Measurements from ENCODE around the gene LHX6. TPM values are rescaled to one million over a fixed set of nuclear protein-coding genes. Genes with fewer than 3 reads are reported as not detected.

The LHX6 gene
- total and polyA plus RNA-seq, 2 donors (not counting 1 experiment from before 2014, with no cell fraction given), result 0.09 TPM; not detected in 1

DNA sequence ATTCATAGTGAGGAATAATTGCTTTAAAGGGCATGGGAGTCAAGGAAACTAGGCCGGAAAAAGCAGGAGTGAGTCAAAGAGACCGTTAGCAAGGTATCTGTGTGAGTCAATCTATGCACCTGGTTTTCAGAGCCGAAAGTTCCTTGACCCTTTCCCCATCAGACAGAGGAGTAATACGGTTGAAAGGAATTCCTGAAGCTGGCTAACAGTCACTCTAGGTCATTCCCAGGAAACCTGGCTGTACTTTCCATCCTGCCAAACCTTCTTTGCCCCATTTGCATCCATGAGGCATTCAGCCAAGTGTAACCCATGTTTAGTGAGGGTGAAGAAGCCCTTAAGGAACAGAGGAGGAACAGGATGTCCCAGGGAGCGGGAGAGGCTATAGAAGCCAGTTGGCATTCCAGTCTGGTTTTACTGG lies 19.7 kb upstream of the LHX6 start:
- H2AFZ ChIP-seq (ENCODE audit: low read length), result no peak overlapping the region
- no peak overlapping the region for H3K27ac ChIP-seq (ENCODE audit: insufficient read depth, low read length)
- no peaks in the 10 kb centered on the region for H3K79me2 ChIP-seq (ENCODE audit: control insufficient read depth, insufficient read depth, low read length)
- DNase-seq (ENCODE audit: low read depth in 2 of 2), result no peak
- no peak overlapping the region for H3K4me3 ChIP-seq (replicated peaks in 1 of 4; ENCODE audit: control extremely low read depth in 1 of 4, insufficient read depth in 1 of 4, low read depth in 3 of 4, low read length in 4 of 4)
- peaks cover 5% of the 10 kb centered on the region for H3K36me3 ChIP-seq (ENCODE audit: control insufficient read depth, insufficient read depth, low read length)
- H3K27me3 ChIP-seq (ENCODE audit: control insufficient read depth, insufficient read depth, low read length), result no peaks in the 10 kb centered on the region
- no peaks in the 10 kb centered on the region for H3K9me3 ChIP-seq (ENCODE audit: control insufficient read depth, insufficient read depth, low read depth, low read length)
- no peak overlapping the region for H3K4me2 ChIP-seq (ENCODE audit: extremely low read depth, insufficient read depth, low read length)
- H4K20me1 ChIP-seq (ENCODE audit: control insufficient read depth, extremely low read depth, insufficient read depth, low read length), result no peaks in the 10 kb centered on the region
- H3K4me1 ChIP-seq (ENCODE audit: control insufficient read depth, extremely low read depth, insufficient read depth, low read length), result no peaks in the 10 kb centered on the region
- no peak overlapping the region for H3K9ac ChIP-seq (ENCODE audit: insufficient read depth, low read length)
- TF ChIP-seq, protein P1, sequence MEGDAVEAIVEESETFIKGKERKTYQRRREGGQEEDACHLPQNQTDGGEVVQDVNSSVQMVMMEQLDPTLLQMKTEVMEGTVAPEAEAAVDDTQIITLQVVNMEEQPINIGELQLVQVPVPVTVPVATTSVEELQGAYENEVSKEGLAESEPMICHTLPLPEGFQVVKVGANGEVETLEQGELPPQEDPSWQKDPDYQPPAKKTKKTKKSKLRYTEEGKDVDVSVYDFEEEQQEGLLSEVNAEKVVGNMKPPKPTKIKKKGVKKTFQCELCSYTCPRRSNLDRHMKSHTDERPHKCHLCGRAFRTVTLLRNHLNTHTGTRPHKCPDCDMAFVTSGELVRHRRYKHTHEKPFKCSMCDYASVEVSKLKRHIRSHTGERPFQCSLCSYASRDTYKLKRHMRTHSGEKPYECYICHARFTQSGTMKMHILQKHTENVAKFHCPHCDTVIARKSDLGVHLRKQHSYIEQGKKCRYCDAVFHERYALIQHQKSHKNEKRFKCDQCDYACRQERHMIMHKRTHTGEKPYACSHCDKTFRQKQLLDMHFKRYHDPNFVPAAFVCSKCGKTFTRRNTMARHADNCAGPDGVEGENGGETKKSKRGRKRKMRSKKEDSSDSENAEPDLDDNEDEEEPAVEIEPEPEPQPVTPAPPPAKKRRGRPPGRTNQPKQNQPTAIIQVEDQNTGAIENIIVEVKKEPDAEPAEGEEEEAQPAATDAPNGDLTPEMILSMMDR (conservative IDR thresholded peaks at IDR 0.05 in 1 of 2, IDR thresholded peaks at IDR 0.05 in 1 of 2; ENCODE audit: low read depth in 1 of 2, low read length in 2 of 2), result no peak
- no peak for TF ChIP-seq EZH2 (IDR thresholded peaks at IDR 0.05; ENCODE audit: low read length, missing control alignments)

DNA sequence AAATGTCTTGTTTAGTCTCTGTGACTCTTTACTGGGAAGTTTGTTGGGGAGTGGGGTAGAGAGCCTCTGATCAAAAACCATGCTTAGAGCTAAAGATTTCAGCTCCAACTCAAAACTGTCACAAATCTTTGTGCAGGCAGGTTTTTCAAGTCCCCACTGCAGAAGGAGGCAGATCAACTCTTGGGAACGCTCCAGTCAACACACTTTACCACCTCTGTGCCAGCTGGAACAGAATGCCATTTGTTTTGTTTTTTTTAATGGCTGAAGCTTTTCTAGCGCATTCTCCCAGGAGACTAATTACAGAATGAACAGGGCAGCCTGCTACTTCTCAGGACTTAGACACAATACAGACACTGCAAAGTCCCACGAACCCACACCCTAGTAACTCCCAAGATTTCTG lies 17.9 kb upstream of the LHX6 start:
- Histone ChIP-seq H3K4me1 (ENCODE audit: control insufficient read depth, extremely low read depth, insufficient read depth, low read length) (no peaks in the 10 kb centered on the region), H3K9ac (ENCODE audit: insufficient read depth, low read length) (no peak overlapping the region), H3K27ac (ENCODE audit: insufficient read depth, low read length) (no peak overlapping the region), H4K20me1 (ENCODE audit: control insufficient read depth, extremely low read depth, insufficient read depth, low read length) (no peaks in the 10 kb centered on the region), H3K79me2 (ENCODE audit: control insufficient read depth, insufficient read depth, low read length) (no peaks in the 10 kb centered on the region), H3K9me3 (ENCODE audit: control insufficient read depth, insufficient read depth, low read depth, low read length) (no peaks in the 10 kb centered on the region), H3K27me3 (ENCODE audit: control insufficient read depth, insufficient read depth, low read length) (no peaks in the 10 kb centered on the region), H3K4me2 (ENCODE audit: extremely low read depth, insufficient read depth, low read length) (no peak overlapping the region), H2AFZ (ENCODE audit: low read length) (no peak overlapping the region), H3K36me3 (ENCODE audit: control insufficient read depth, insufficient read depth, low read length) (peaks cover 3% of the 10 kb centered on the region), H3K4me3 (replicated peaks in 1 of 4; ENCODE audit: control extremely low read depth in 1 of 4, insufficient read depth in 1 of 4, low read depth in 3 of 4, low read length in 4 of 4) (no peak overlapping the region)
- DNase-seq (ENCODE audit: low read depth in 2 of 2), result no peak
- TF ChIP-seq EZH2 (IDR thresholded peaks at IDR 0.05; ENCODE audit: low read length, missing control alignments), result no peak
- TF ChIP-seq, protein P1 (conservative IDR thresholded peaks at IDR 0.05 in 1 of 2, IDR thresholded peaks at IDR 0.05 in 1 of 2; ENCODE audit: low read depth in 1 of 2, low read length in 2 of 2), result no peak

DNA sequence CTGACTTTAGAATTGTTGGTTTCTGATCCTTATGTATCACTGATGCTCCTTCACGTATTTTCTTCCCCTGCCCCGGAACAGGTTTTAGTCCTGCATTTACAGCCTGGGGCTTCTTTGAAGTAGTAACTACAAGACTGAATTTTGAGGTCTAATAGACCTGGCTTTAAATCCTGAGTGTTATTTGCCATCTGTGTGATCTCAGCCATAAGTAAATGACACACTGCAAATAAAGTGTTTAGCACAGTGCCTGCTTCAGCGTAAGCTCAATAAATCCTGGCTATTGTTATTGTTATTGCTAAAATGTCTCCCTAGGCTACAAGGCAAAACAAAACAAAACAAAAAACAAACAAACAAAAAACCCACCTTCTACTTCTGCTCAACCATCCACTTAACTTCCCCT lies 15.6 kb upstream of the LHX6 start:
- TF ChIP-seq, protein P1 (conservative IDR thresholded peaks at IDR 0.05 in 1 of 2, IDR thresholded peaks at IDR 0.05 in 1 of 2; ENCODE audit: low read depth in 1 of 2, low read length in 2 of 2), result no peak
- no peak for TF ChIP-seq EZH2 (IDR thresholded peaks at IDR 0.05; ENCODE audit: low read length, missing control alignments)
- Histone ChIP-seq H3K79me2 (ENCODE audit: control insufficient read depth, insufficient read depth, low read length) (no peaks in the 10 kb centered on the region), H3K4me2 (ENCODE audit: extremely low read depth, insufficient read depth, low read length) (no peak overlapping the region), H4K20me1 (ENCODE audit: control insufficient read depth, extremely low read depth, insufficient read depth, low read length) (no peaks in the 10 kb centered on the region), H2AFZ (ENCODE audit: low read length) (no peak overlapping the region), H3K9me3 (ENCODE audit: control insufficient read depth, insufficient read depth, low read depth, low read length) (no peaks in the 10 kb centered on the region), H3K4me1 (ENCODE audit: control insufficient read depth, extremely low read depth, insufficient read depth, low read length) (no peaks in the 10 kb centered on the region), H3K27ac (ENCODE audit: insufficient read depth, low read length) (no peak overlapping the region), H3K9ac (ENCODE audit: insufficient read depth, low read length) (no peak overlapping the region), H3K27me3 (ENCODE audit: control insufficient read depth, insufficient read depth, low read length) (no peaks in the 10 kb centered on the region), H3K36me3 (ENCODE audit: control insufficient read depth, insufficient read depth, low read length) (peaks cover 2% of the 10 kb centered on the region), H3K4me3 (replicated peaks in 1 of 4; ENCODE audit: control extremely low read depth in 1 of 4, insufficient read depth in 1 of 4, low read depth in 3 of 4, low read length in 4 of 4) (no peak overlapping the region)
- no peak for DNase-seq (ENCODE audit: low read depth in 2 of 2)

Data from fibroblast of lung (primary cell).